MM.1S (cell line): ENCODE results near the gene XRN1.

ENCODE experiments used
- DNase-seq: peaks from one replicate; pipeline ENCODE4 v3.0.0-alpha.2; 2015
- H2AFZ ChIP-seq: fragments of 300-600 bp; sonication (generic); 2 replicates; pipeline ENCODE4 v1.6.0; 2016; ENCODE audit warnings: antibody characterized with exemption, low read length
- H3F3A ChIP-seq: fragments of 300-600 bp; sonication (generic); 2 replicates; pipeline ENCODE4 v1.6.1; 2016; ENCODE audit warnings: mild to moderate bottlenecking, antibody characterized with exemption, low read length, moderate library complexity, mixed read lengths; ENCODE audit not compliant: insufficient read depth
- H3K27ac ChIP-seq: fragments of 300-600 bp; sonication (generic); 2 replicates; pipeline ENCODE4 v1.5.1; 2016; ENCODE audit warnings: mild to moderate bottlenecking, low read length
- H3K27me3 ChIP-seq: fragments of 300-600 bp; sonication (generic); replicated peaks from 2 replicates; pipeline ENCODE4 v1.6.0; 2016; ENCODE audit warnings: low read length; ENCODE audit not compliant: insufficient read depth
- H3K36me3 ChIP-seq: fragments of 300-600 bp; sonication (generic); replicated peaks from 2 replicates; pipeline ENCODE4 v1.6.1; 2016; ENCODE audit warnings: mild to moderate bottlenecking, low read length, mixed read lengths; ENCODE audit not compliant: insufficient read depth
- H3K4me1 ChIP-seq: fragments of 300-600 bp; sonication (generic); 2 replicates; pipeline ENCODE4 v1.6.1; 2016; ENCODE audit warnings: low read length, mixed read lengths
- H3K4me2 ChIP-seq: fragments of 300-600 bp; sonication (generic); 2 replicates; pipeline ENCODE4 v1.6.0; 2016; ENCODE audit warnings: low read depth, low read length
- H3K4me3 ChIP-seq: fragments of 300-600 bp; sonication (generic); 2 replicates; pipeline ENCODE4 v1.5.1; 2016; ENCODE audit warnings: low read length, mixed read lengths
- H3K79me2 ChIP-seq: fragments of 300-600 bp; sonication (generic); 2 replicates; pipeline ENCODE4 v1.6.1; 2016; ENCODE audit warnings: mixed run types, low read length, mixed read lengths
- H3K9ac ChIP-seq: fragments of 300-600 bp; sonication (generic); 2 replicates; pipeline ENCODE4 v1.6.1; 2016; ENCODE audit warnings: low read length, mixed read lengths
- H3K9me2 ChIP-seq: fragments of 300-600 bp; sonication (generic); replicated peaks from 2 replicates; pipeline ENCODE4 v1.6.1; 2016; ENCODE audit warnings: mild to moderate bottlenecking, low read length, mixed read lengths; ENCODE audit not compliant: insufficient read depth
- H3K9me3 ChIP-seq: fragments of 300-600 bp; sonication (generic); replicated peaks from 2 replicates; pipeline ENCODE4 v1.6.1; 2016; ENCODE audit warnings: mild to moderate bottlenecking, low read length, mixed read lengths; ENCODE audit not compliant: insufficient read depth
- H4K20me1 ChIP-seq: fragments of 300-600 bp; sonication (generic); 2 replicates; pipeline ENCODE4 v1.6.1; 2016; ENCODE audit warnings: mild to moderate bottlenecking, low read length, moderate library complexity, mixed read lengths; ENCODE audit not compliant: insufficient read depth
- EZH2 ChIP-seq: fragments of 300-600 bp; sonication (generic); optimal IDR thresholded peaks from 2 replicates; pipeline ENCODE3; 2017; ENCODE audit warnings: low read depth, mild to moderate bottlenecking, antibody characterized with exemption, low read length, mixed read lengths
- EZH2phosphoT487 ChIP-seq: fragments of 300-600 bp; sonication (generic); IDR thresholded peaks from 2 replicates; pipeline ENCODE4 v1.6.1; 2018; ENCODE audit warnings: antibody characterized with exemption, low read length
- TF ChIP-seq, protein P1 (sequence below): fragments of 300-600 bp; sonication (generic); IDR thresholded peaks from 2 replicates; pipeline ENCODE4 v1.5.1; 2016; ENCODE audit warnings: antibody characterized with exemption, low read length, mixed read lengths

Gene XRN1

GRCh38 chr3:142268426-142268825, 179.4 kb downstream of the XRN1 start:
- Histone ChIP-seq H3K79me2 (no peaks in the 10 kb centered on the region), H3K27me3 (no peaks in the 10 kb centered on the region), H3K4me3 (no peak overlapping the region), H3K36me3 (no peaks in the 10 kb centered on the region), H3K9ac (no peak overlapping the region), H4K20me1 (no peaks in the 10 kb centered on the region), H3F3A (no peaks in the 10 kb centered on the region), H3K4me2 (no peak overlapping the region), H3K9me3 (no peaks in the 10 kb centered on the region), H2AFZ (no peak overlapping the region), H3K9me2 (no peaks in the 10 kb centered on the region), H3K27ac (no peak overlapping the region), H3K4me1 (no peaks in the 10 kb centered on the region)
- TF ChIP-seq EZH2phosphoT487, result no peak
- TF ChIP-seq EZH2, result no peak
- TF ChIP-seq, protein P1, sequence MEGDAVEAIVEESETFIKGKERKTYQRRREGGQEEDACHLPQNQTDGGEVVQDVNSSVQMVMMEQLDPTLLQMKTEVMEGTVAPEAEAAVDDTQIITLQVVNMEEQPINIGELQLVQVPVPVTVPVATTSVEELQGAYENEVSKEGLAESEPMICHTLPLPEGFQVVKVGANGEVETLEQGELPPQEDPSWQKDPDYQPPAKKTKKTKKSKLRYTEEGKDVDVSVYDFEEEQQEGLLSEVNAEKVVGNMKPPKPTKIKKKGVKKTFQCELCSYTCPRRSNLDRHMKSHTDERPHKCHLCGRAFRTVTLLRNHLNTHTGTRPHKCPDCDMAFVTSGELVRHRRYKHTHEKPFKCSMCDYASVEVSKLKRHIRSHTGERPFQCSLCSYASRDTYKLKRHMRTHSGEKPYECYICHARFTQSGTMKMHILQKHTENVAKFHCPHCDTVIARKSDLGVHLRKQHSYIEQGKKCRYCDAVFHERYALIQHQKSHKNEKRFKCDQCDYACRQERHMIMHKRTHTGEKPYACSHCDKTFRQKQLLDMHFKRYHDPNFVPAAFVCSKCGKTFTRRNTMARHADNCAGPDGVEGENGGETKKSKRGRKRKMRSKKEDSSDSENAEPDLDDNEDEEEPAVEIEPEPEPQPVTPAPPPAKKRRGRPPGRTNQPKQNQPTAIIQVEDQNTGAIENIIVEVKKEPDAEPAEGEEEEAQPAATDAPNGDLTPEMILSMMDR, result no peak
- no peak for DNase-seq

- no peak for DNase-seq
- Histone ChIP-seq H3K79me2 (no peaks in the 10 kb centered on the region), H3K9ac (no peak overlapping the region), H3K36me3 (no peaks in the 10 kb centered on the region), H3K27me3 (no peaks in the 10 kb centered on the region), H3K4me2 (no peak overlapping the region), H3F3A (no peaks in the 10 kb centered on the region), H3K4me1 (no peaks in the 10 kb centered on the region), H3K9me2 (no peaks in the 10 kb centered on the region), H3K27ac (no peak overlapping the region), H4K20me1 (no peaks in the 10 kb centered on the region), H3K4me3 (no peak overlapping the region), H2AFZ (no peak overlapping the region), H3K9me3 (no peaks in the 10 kb centered on the region)
- TF ChIP-seq EZH2phosphoT487, result no peak
Observed at GRCh38 chr3:142267269-142267668, 180.6 kb downstream of the XRN1 start.

DNA sequence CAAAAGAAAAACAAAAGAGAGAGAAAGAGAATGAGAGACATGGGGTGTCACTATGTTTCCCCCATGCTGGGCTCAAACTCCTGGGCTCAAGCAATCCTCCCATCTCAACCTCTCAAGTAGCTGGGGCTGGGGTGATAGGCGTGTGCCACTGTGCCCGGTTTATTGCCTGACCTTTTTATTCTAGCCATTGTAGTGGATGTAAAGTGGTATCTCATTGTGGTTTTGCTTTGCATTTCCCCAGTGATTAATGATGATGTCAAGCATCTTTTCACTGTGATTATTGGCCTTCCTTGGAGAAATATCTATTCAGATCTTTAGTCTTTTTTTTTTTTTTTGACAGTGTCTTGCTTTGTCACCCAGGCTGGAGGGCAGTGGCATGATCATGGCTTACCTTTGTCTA, 184.7 kb downstream of the XRN1 start:
- Histone ChIP-seq H3K9me3 (no peaks in the 10 kb centered on the region), H3K9me2 (no peaks in the 10 kb centered on the region), H3K27me3 (no peaks in the 10 kb centered on the region), H3K4me1 (no peaks in the 10 kb centered on the region), H3K36me3 (no peaks in the 10 kb centered on the region), H3K4me3 (no peak overlapping the region), H3K9ac (no peak overlapping the region), H3F3A (no peaks in the 10 kb centered on the region), H3K27ac (no peak overlapping the region), H2AFZ (no peak overlapping the region), H4K20me1 (no peaks in the 10 kb centered on the region), H3K4me2 (no peak overlapping the region), H3K79me2 (no peaks in the 10 kb centered on the region)
- TF ChIP-seq EZH2phosphoT487 (no peak), EZH2 (no peak)
- TF ChIP-seq, protein P1, result no peak
- no peak for DNase-seq

GRCh38 chr3:142259359-142259758, 188.5 kb downstream of the XRN1 start:
- Histone ChIP-seq H3F3A (no peaks in the 10 kb centered on the region), H3K9me3 (no peaks in the 10 kb centered on the region), H3K9me2 (no peaks in the 10 kb centered on the region), H2AFZ (no peak overlapping the region), H3K4me1 (no peaks in the 10 kb centered on the region), H4K20me1 (no peaks in the 10 kb centered on the region), H3K36me3 (no peaks in the 10 kb centered on the region), H3K9ac (no peak overlapping the region), H3K27me3 (no peaks in the 10 kb centered on the region), H3K79me2 (no peaks in the 10 kb centered on the region), H3K27ac (no peak overlapping the region), H3K4me3 (no peak overlapping the region), H3K4me2 (no peak overlapping the region)
- DNase-seq, result no peak
- TF ChIP-seq, protein P1, result no peak
- TF ChIP-seq EZH2, result no peak
- no peak for TF ChIP-seq EZH2phosphoT487
